ENCODE data around the gene SYNE1.
A peak's percentile ranks its signal among the peaks of the same experiment; 100 is the strongest.
"Not testable (repeated sequence)": the region's sequence is repeated elsewhere in the genome, so short reads cannot be mapped to it uniquely, and the experiment has no call there.

The SYNE1 gene

GRCh38 chr6:152173957-152174356 is 463.2 kb downstream of the SYNE1 start:
- no peak for DNase-seq

DNA sequence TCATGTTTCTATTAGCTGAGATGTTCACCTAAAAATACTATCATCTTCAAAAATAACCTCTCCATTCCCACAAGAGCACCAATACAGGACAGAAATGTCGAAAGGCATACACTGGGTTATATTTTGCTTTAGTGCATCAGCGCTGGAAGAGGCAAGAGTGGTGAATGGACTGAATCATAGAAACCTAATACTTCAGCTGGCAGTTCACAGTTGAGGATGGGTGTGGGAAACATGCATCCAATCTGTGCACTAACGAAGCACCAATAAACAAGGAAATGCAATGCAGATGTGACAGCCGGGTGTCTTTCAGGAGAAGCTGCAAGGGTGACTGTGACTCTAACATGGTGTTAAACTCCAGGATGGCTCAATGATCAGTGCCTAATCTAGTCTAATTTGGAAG is 463.8 kb downstream of the SYNE1 start:
- peak; percentile 4 for DNase-seq

DNA sequence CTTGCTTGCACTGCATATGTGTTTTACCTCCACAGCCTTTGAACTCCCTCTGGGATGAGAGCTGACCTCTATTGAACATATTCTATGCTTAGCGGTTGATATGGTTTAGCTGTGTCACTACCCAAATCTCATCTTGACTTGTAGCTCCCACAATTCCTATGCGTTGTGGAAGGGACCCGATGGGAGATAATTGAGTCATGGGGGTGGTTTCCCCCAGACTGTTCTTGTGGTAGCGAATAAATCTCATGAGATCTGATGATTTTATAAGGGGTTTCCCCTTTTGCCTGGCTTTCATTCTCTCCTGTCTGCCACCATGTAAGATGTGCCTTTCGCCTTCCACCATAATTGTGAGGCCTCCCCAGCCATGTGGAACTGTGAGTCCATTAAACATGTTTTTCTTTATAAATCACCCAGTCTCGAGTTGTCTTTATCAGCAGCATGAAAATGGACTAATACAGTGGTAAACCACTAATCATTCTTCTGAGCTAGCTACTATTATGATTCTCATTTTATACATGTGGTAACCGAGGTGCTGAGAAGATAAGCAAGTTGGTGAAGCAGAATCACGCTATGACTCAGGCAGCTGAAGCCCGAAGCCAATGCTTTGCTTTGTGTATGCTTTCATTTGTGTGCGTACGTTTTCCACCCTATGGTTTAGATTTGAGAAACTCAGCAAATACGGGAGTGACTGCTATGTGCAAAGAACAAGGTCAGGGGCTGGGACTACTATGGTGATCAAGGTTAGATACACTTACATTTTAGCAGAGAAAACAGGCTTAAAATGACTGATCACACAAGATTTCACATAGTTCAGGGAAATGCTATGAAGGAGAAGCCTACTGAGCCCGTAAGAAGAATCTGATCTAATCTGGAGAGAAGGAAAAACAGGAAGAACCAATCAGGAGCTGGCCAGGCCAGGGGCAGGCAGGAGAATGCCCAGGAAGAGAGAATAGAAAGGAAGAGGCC is 466.2 kb downstream of the SYNE1 start:
- DNase-seq: peak; percentile 18

GRCh38 chr6:152170313-152170701 is 466.9 kb downstream of the SYNE1 start:
- no peak for DNase-seq

GRCh38 chr6:152167641-152168603 is 469.2 kb downstream of the SYNE1 start:
- DNase-seq: no peak

DNA sequence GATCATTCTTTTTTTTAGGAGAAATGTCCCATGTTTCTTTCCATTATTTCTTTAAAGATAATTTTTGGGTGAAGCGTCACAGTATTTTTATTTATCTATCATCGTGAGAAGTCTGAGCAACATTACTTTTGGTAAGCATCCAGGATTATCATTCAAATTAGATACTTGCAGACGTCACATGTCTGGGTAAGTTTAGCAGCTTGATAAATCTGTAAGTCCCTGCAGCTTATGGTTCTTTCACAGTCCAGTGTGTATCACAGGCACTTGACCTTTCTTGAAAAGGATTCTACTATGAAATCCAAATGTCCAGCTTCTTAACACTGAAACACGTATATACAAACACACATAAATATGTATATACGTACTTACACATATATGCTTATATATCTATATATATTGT is 470.3 kb downstream of the SYNE1 start:
- DNase-seq: no peak

DNA sequence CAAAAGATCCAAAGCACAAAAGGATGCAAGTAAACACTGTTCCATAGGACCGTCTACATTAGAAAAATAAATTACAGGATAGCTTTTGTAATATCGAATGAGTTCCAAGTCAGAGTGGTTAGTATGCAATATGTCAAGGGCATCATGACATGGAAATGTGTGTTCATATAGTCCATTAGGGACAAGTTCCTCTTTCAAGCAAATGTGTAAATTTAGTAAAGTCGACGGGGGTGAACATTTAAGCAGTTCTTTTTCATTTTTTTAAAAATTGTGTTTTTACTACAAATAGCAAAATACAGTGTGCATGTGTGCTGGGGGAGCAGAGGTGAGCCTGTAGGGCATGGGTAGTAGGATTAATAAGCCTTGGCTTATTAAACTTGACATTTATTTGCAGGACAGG is 470.7 kb downstream of the SYNE1 start:
- DNase-seq: no peak

DNA sequence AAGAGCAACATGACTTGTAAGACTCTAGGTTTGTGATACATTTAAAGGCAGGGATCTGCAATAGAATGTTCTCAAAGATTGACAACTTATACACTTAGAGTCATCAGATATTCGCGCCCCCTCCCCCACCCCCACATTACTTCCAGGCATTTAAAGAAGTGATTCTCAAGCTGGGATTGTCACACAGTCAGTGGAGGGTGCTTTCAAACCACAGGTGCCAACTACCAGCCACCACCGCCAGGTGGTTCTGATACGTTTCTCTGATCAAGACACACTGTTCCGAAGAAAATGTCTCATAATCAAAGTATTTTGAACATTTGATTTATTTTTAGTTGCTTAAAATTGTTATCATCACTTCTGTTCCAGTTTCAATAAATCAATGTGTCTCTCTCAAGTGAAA is 472.2 kb downstream of the SYNE1 start:
- no peak for DNase-seq

- DNase-seq: peak; percentile 56
Observed at GRCh38 chr6:152161501-152161900, 475.7 kb downstream of the SYNE1 start.

DNA sequence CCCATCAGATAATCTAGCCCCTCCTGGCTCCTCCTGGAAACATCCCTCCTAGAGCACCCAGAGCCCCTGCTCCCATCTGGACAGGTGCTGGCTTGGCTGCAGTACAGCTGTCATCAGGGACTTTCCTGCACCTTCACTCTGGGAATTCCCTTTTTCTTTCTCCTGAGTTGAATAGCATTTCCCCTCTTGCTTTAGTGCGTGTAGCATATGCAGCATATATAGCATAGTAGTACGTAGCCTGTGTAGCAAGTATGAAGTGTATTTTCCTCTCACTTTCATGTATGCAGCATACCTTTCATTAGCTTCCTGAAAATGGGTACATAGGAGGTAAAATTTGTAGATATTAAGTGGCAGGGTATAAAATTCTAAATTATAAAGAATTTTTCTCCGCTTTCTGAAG is 476.8 kb downstream of the SYNE1 start:
- no peak for DNase-seq

DNA sequence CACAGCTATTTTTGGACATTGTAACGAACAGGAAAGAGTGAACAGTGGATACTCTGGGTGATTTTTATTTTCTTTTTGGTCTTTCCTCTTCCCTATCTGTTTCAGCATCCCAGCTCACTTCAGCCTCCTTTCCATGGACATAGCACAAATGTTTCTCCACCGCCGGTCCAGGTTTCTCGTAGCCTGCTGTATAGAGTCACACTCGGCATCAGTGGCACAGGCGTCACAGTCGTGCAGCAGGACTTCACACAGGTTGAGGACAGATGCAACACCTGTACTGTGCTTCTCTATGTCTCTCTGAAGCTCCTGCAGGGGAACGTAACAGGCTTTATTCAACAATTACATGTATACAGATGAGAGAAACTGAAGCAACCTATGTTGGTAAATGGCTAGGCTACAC is 481.4 kb downstream of the SYNE1 start:
- no peak for DNase-seq

- no peak for DNase-seq
Observed at GRCh38 chr6:152154559-152155356, 482.4 kb downstream of the SYNE1 start.

GRCh38 chr6:152151920-152152319 is 485.2 kb downstream of the SYNE1 start:
- no peak for DNase-seq

- peak; percentile 45 for DNase-seq
Observed at GRCh38 chr6:152150196-152150595, 487.0 kb downstream of the SYNE1 start.

- no peak for DNase-seq
Observed at GRCh38 chr6:152148412-152148811, 488.8 kb downstream of the SYNE1 start.

DNA sequence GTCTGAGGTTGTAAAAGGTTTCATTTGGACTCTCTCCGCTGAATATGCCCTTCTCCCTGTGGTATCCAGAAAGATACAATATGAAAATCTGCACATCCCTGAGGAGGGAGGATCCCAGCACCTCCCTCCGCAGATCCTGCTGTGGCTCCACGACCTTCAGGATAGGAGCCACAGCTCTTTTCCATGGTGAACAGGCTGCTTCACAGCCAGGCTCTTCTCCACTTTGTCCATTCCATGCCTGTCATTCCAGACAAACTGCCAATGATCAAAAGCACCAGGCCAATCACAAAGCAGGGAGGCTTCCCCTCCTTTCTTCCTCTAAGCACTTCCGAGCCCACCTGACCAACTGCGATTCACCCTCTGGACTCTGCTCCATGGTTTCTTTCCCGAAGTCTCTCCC is 489.9 kb downstream of the SYNE1 start:
- no peak for DNase-seq

- peak; percentile 89 for DNase-seq
Observed at GRCh38 chr6:152146385-152146784, 490.8 kb downstream of the SYNE1 start.

GRCh38 chr6:152143359-152143758 is 493.8 kb downstream of the SYNE1 start:
- no peak for DNase-seq

DNA sequence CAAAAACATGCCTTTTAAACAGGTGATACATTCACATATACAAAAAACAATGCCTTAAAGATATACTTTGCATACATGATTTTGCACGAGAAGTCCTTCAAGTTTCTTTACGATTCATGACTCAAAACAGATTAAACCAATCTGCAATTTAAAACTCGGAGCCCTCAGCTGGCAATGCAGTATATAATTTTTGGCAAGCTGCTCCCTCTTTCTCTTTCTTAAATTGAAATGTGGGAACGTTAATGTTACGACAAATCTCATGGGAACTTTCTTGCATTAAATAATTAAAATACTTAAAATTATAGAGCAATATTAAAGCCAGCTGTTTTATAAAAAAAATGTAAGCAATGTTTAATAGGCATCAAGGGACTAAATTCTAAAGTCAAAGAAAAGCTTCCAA is 495.1 kb downstream of the SYNE1 start:
- DNase-seq: peak; percentile 69

GRCh38 chr6:152138344-152138743 is 498.8 kb downstream of the SYNE1 start:
- DNase-seq: not testable (repeated sequence)

DNA sequence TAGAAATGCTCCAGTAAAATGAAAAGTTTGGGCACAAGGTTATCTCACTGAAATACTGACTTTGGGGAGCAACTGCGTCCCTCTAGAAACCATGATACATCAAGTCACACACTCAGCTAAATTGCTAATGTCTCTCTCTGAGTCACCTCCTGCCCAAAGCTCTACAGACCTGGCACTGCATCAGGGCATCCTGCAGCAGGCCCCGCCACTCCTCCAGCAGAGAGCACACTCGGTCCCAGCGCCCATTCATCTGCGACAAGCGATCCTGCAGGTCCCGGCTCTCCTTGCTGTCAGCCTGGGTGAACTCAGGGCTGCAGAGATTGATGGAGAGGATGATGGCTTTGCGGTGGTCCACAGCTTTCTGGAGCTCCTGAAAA is 500.7 kb downstream of the SYNE1 start:
- no peak for DNase-seq

DNA sequence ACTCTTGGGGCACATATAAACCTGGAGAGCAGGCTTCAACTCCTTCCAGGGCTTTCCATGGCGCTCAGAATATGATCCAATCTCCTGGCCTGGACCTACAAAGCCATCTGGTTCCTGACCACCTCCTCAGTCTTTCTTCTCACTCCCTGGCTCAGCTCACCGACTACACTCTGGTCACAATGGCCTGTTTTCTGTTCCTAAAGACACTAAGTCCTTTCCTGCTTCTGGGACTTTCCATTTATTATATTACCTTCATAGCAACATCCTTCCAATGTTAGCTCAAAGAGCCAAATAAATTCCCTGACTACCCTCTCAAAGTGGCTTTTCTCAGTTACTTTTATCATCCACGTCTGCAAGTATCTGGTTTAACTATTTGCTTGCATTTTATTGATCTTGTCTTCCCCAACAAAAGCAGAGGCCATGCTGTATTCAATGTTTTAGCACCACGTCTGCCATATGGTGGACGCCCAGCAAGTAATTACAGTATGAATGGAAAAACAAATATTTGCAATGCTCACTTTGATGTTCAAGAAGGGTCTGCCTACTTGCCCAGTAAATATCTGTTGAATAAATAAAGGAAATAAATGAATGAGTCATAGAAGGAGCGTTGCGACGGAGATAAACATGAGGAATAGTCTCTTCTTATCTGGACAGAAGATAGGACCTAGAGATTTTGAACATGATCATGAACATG is 501.3 kb downstream of the SYNE1 start:
- DNase-seq: no peak

All from fibroblast of upper back skin (primary cell).